B cell (primary cell): ENCODE data around the gene CIB1. TPM values are rescaled to one million over a fixed set of nuclear protein-coding genes. Genes with fewer than 3 reads are reported as not detected.

Experiments used
- ATAC-seq: fragments of 200-7000 bp; cut with Tn5 transposase; one replicate; pipeline ENCODE4 v1.10.0; 2021; ENCODE audit warnings: low read depth, mild to moderate bottlenecking, moderate number of reproducible peaks, moderate library complexity
- CTCF ChIA-PET: fragments of 350-600 bp; sonication (Branson Sonifier 250); formaldehyde crosslinking; loops from one replicate; lab custom pipeline; 2021; ENCODE audit warnings: antibody characterized with exemption, inconsistent platforms; lab: Charles Lee
- POLR2A ChIA-PET: fragments of 350-600 bp; sonication (Branson Sonifier 250); formaldehyde crosslinking; loops from one replicate; lab custom pipeline; 2021; ENCODE audit warnings: antibody characterized with exemption; lab: Charles Lee
- DNase-seq: peaks from one replicate; pipeline ENCODE4 v3.0.0; 2013
- H2AFZ ChIP-seq: 2 replicates; pipeline ENCODE4 v1.6.1; 2012; ENCODE audit warnings: mild to moderate bottlenecking, low read depth, low read length; ENCODE audit not compliant: insufficient read depth, poor library complexity, severe bottlenecking
- H3K27ac ChIP-seq, 2 donors: 1 replicate in 1 of 2; 2 replicates in 1 of 2; pipeline ENCODE4 v1.5.1; 2012 to 2013; ENCODE audit warnings: low read length in 2 of 2, mild to moderate bottlenecking in 2 of 2, moderate library complexity in 1 of 2
- H3K27me3 ChIP-seq, 4 experiments: fragments of 200-600 bp in 1 of 4; sonication (generic) in 1 of 4; replicated peaks in 1 of 4; 1 replicate in 2 of 4; 2 replicates in 2 of 4; pipeline versions ENCODE4 v1.6.1 to v1.7.0; 2013 to 2016; ENCODE audit warnings: low read length in 3 of 4, mild to moderate bottlenecking in 2 of 4, mixed read lengths in 1 of 4, moderate library complexity in 1 of 4; ENCODE audit not compliant: insufficient read depth in 4 of 4, control insufficient read depth in 3 of 4; ENCODE audit errors: control extremely low read depth in 1 of 4
- H3K36me3 ChIP-seq, 2 experiments: replicated peaks in 1 of 2; 1 replicate in 1 of 2; 2 replicates in 1 of 2; pipeline versions ENCODE4 v1.6.1 to v1.7.1; 2013; ENCODE audit warnings: low read length in 1 of 2; ENCODE audit not compliant: insufficient read depth in 2 of 2, control insufficient read depth in 1 of 2; ENCODE audit errors: control extremely low read depth in 1 of 2, extremely low read depth in 1 of 2
- H3K4me1 ChIP-seq, 2 donors: fragments of 200-600 bp in 1 of 2; sonication (generic) in 1 of 2; 1 replicate in 1 of 2; 2 replicates in 1 of 2; pipeline versions ENCODE4 v1.5.1 to v1.6.1; 2013 to 2017; ENCODE audit warnings: low read length in 2 of 2; ENCODE audit not compliant: control insufficient read depth in 2 of 2, insufficient read depth in 2 of 2
- H3K4me2 ChIP-seq: replicated peaks from 2 replicates; pipeline ENCODE3; 2012; ENCODE audit warnings: mild to moderate bottlenecking, low read depth, low read length; ENCODE audit not compliant: poor library complexity, severe bottlenecking
- H3K4me3 ChIP-seq, 5 experiments: fragments of 200-600 bp in 1 of 5; sonication (generic) in 1 of 5; 1 replicate in 3 of 5; 2 replicates in 2 of 5; pipeline versions ENCODE4 v1.5.1 to v1.7.0; 2011 to 2016; ENCODE audit warnings: low read length in 4 of 5, mild to moderate bottlenecking in 4 of 5, low read depth in 2 of 5, control low read depth in 1 of 5, moderate library complexity in 1 of 5; ENCODE audit not compliant: insufficient read depth in 1 of 5; ENCODE audit errors: control extremely low read depth in 1 of 5, extremely low read depth in 1 of 5
- H3K79me2 ChIP-seq: fragments of 200-600 bp; sonication (generic); one replicate; pipeline ENCODE4 v1.6.0; 2016; ENCODE audit warnings: low read length; ENCODE audit not compliant: control insufficient read depth, insufficient read depth
- H3K9ac ChIP-seq: fragments of 200-600 bp; sonication (generic); 2 replicates; pipeline ENCODE4 v1.6.1; 2017; ENCODE audit warnings: mild to moderate bottlenecking, low read length, moderate library complexity
- H3K9me3 ChIP-seq, 3 donors: one replicate each; pipeline versions ENCODE4 v1.6.1 to v1.7.1; 2013; ENCODE audit warnings: low read length in 2 of 3; ENCODE audit not compliant: control insufficient read depth in 2 of 3, insufficient read depth in 1 of 3; ENCODE audit errors: control extremely low read depth in 1 of 3
- H4K20me1 ChIP-seq: 2 replicates; pipeline ENCODE4 v1.6.0; 2012; ENCODE audit warnings: mild to moderate bottlenecking, low read length; ENCODE audit not compliant: insufficient read depth, control insufficient read depth, poor library complexity, severe bottlenecking
- H3K27ac Mint-ChIP-seq: one replicate; pipeline ENCODE4 v1.8.0; 2021; ENCODE audit warnings: mixed read lengths
- H3K27me3 Mint-ChIP-seq: one replicate; pipeline ENCODE4 v1.8.0; 2021; ENCODE audit warnings: mixed read lengths
- H3K4me1 Mint-ChIP-seq: one replicate; pipeline ENCODE4 v1.8.0; 2021; ENCODE audit warnings: mixed read lengths
- H3K4me3 Mint-ChIP-seq: one replicate; pipeline ENCODE4 v1.8.0; 2021; ENCODE audit warnings: mixed read lengths
- H3K9me3 Mint-ChIP-seq: one replicate; pipeline ENCODE4 v1.8.0; 2022; ENCODE audit warnings: mixed read lengths; ENCODE audit not compliant: insufficient read depth
- EZH2 ChIP-seq: IDR thresholded peaks from 2 replicates; pipeline ENCODE4 v1.6.1; 2012; ENCODE audit warnings: borderline replicate concordance, low read depth, mild to moderate bottlenecking, moderate library complexity, low read length; ENCODE audit not compliant: insufficient read depth, poor library complexity, severe bottlenecking
- WGBS: methylation state at CpG from one replicate; pipeline ENCODE4 v1.1.5; 2013; ENCODE audit warnings: missing lambda C conversion rate; ENCODE audit not compliant: insufficient coverage; 5-methylcytosine and 5-hydroxymethylcytosine counted together
- intact Hi-C: fragments of 100-400 bp; cut with micrococcal nuclease; formaldehyde crosslinking; loops from one replicate; pipeline ENCODE4 v1.10.0; 2022
- polyA plus RNA-seq: library from polyadenylated mRNA; depleted of rRNA; stranded (reverse); fragments of >200 nt; gene quantifications from 2 replicates; pipeline ENCODE4 v1.2.3, GENCODE V29; 2012
- total RNA-seq, 2 donors: library from RNA; stranded (reverse); fragments of 120-200 nt in 1 of 2; gene quantifications; 1 replicate in 1 of 2; 2 replicates in 1 of 2; pipeline versions ENCODE4 v1.2.3 to v1.2.4, GENCODE V29; 2013 to 2022
- TF ChIP-seq, protein P1 (sequence below): fragments of 200-600 bp; IDR thresholded peaks from one replicate; pipeline ENCODE4 v1.8.0; 2022; ENCODE audit warnings: antibody characterized with exemption, mild to moderate bottlenecking

CIB1 gene
- total and polyA plus RNA-seq, 2 donors (not counting 1 experiment from before 2014, with no cell fraction given) = 153 to 157 TPM

DNA sequence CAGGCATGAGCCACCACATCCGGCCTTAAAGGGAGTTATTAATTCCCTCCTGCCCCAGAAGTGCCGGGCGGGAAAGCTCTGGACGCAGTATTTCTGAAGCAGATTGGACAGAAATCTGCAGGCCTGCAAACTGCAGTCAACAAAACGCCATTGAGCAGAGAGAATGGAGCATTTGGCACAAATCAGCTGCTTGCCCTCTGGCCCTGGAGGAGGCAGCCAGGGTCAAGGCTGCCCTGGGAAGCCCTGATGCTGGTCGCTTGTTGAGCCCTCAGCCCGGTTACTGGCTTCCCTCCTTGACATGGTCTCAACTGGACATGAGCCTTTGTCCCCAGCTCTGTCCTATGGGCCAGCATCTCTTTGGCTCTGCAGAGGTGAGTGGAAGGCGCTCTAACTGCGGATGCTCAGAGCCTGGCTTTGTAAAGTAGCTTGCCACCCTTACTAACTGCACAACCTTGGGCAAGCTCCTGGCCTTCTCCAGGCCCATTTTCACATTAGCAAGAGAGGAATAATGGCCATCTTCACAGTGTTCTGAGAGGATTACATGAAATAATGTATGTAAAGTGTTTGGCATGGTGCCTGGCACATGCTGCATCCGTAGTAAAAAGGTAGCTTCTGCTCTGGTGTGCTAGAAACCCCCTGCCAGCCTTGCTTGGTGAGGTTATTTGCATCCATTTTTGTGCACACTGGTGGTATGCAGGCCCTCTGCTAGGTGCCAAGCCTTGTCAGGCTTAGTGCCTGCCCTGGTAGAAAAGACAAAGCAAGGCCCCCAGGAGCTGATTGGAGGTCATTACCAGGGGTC, 28.5 kb downstream of the CIB1 start:
- intact Hi-C loops = no loop called here
- H3K9me3 Mint-ChIP-seq = no peaks in the 10 kb centered on the region
- ChIA-PET CTCF (interaction anchor here (1.0 to 9.6 kb wide), 5 partner anchors 11 to 43 kb away, joined by 3 to 169 read pairs (median 9); no protein-coding TSS in a partner anchor), POLR2A (interaction anchor here (0.5 to 10.5 kb wide), 5 partner anchors 9 to 796 kb away, joined by 3 to 150 read pairs (median 7); no protein-coding TSS in a partner anchor)
- peak overlapping the region; percentile 34 for H3K4me2 ChIP-seq
- no peaks in the 10 kb centered on the region for H3K27me3 Mint-ChIP-seq
- no peak overlapping the region for H3K9ac ChIP-seq
- no peaks in the 10 kb centered on the region for H3K9me3 ChIP-seq
- peaks cover 100% of the 10 kb centered on the region for H3K79me2 ChIP-seq
- H3K27me3 ChIP-seq = no peaks in the 10 kb centered on the region
- H4K20me1 ChIP-seq = peaks cover 91% of the 10 kb centered on the region
- DNase-seq = no peak
- H3K27ac Mint-ChIP-seq = peak overlapping the region; percentile 79
- TF ChIP-seq, protein P1, sequence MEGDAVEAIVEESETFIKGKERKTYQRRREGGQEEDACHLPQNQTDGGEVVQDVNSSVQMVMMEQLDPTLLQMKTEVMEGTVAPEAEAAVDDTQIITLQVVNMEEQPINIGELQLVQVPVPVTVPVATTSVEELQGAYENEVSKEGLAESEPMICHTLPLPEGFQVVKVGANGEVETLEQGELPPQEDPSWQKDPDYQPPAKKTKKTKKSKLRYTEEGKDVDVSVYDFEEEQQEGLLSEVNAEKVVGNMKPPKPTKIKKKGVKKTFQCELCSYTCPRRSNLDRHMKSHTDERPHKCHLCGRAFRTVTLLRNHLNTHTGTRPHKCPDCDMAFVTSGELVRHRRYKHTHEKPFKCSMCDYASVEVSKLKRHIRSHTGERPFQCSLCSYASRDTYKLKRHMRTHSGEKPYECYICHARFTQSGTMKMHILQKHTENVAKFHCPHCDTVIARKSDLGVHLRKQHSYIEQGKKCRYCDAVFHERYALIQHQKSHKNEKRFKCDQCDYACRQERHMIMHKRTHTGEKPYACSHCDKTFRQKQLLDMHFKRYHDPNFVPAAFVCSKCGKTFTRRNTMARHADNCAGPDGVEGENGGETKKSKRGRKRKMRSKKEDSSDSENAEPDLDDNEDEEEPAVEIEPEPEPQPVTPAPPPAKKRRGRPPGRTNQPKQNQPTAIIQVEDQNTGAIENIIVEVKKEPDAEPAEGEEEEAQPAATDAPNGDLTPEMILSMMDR = no peak
- TF ChIP-seq EZH2 = no peak
- no peak overlapping the region for H2AFZ ChIP-seq
- peak overlapping the region in 1 of 2 donors; percentile 72 for H3K27ac ChIP-seq
- H3K4me3 ChIP-seq = no peak overlapping the region
- H3K4me1 Mint-ChIP-seq = peaks cover 83% of the 10 kb centered on the region
- peak overlapping the region; percentile 64 for H3K4me3 Mint-ChIP-seq
- ATAC-seq = no peak
- H3K4me1 ChIP-seq = peaks cover 77 to 90% of the 10 kb centered on the region in 2 donors
- WGBS = 81% methylated on average over 8 of the region's 10 CpGs
- peaks cover 2 to 72% of the 10 kb centered on the region in 2 experiments for H3K36me3 ChIP-seq

DNA sequence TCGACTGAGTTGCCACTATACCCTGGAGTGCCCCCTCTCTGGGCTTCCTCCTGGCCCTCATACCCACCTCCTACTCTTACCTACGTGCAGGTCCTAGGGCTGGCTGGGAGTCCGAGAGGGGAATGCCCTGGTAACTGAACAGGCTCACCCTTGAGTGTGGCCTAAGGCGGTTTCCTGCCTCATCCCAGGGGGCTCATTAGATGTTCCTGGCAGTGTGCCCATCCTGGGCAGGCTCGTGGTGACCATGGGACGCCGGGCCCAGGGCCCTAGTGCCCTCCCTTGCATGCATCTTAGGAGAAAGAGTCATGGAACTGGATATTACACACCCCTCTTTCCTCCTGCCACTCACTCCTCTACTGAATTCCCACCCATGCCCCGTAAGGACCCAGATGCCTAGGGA, 29.8 kb downstream of the CIB1 start:
- Histone ChIP-seq H3K9ac (peak overlapping the region; percentile 85), H3K4me3 (peak overlapping the region in 4 of 5 experiments; percentile 82 to 94 (median 86)), H4K20me1 (peaks cover 78% of the 10 kb centered on the region), H3K27ac (peak overlapping the region in 1 of 2 donors; percentile 72), H3K27me3 (no peaks in the 10 kb centered on the region), H3K4me1 (peaks cover 77 to 90% of the 10 kb centered on the region in 2 donors), H3K36me3 (peaks cover 2 to 60% of the 10 kb centered on the region in 2 experiments), H3K9me3 (no peaks in the 10 kb centered on the region), H3K79me2 (peaks cover 100% of the 10 kb centered on the region), H2AFZ (no peak overlapping the region), H3K4me2 (peak overlapping the region; percentile 93)
- DNase-seq (no peak), ATAC-seq (no peak)
- TF ChIP-seq EZH2 = no peak
- TF ChIP-seq, protein P1 = no peak
- Mint-ChIP-seq H3K27me3 (no peaks in the 10 kb centered on the region), H3K27ac (peak overlapping the region; percentile 60), H3K4me3 (peak overlapping the region; percentile 93), H3K4me1 (peaks cover 81% of the 10 kb centered on the region), H3K9me3 (no peaks in the 10 kb centered on the region)
- 68% methylated on average over 5 of the region's 8 CpGs for WGBS
- CTCF ChIA-PET = interaction anchor here (0.8 to 9.6 kb wide), 6 partner anchors 12 to 92 kb away, joined by 3 to 169 read pairs (median 6); partner anchors contain the start of genes CIB1 and GDPGP1
- intact Hi-C loops = no loop called here
- POLR2A ChIA-PET = interaction anchor here (1.6 to 10.5 kb wide), 4 partner anchors 12 to 40 kb away, joined by 3 to 150 read pairs (median 40); no protein-coding TSS in a partner anchor
